Left ventricle myocardium inferior (tissue), 1 donor: ENCODE results near the gene MPND. TPM values are rescaled to one million over a fixed set of nuclear protein-coding genes. Genes with fewer than 3 reads are reported as not detected.

Experiments
- DNase-seq: peaks from one replicate; pipeline ENCODE4 v3.0.0-alpha.2; 2020
- H3K27ac ChIP-seq: fragments of 200-600 bp; replicated peaks from 2 replicates; pipeline ENCODE4 v1.8.0; 2021
- H3K27me3 ChIP-seq: fragments of 200-600 bp; 2 replicates; pipeline ENCODE4 v1.8.0; 2021; ENCODE audit warnings: low read depth
- H3K36me3 ChIP-seq: fragments of 200-600 bp; 2 replicates; pipeline ENCODE4 v1.8.0; 2021
- H3K4me1 ChIP-seq: fragments of 200-600 bp; 2 replicates; pipeline ENCODE4 v1.8.0; 2021
- H3K4me3 ChIP-seq: fragments of 200-600 bp; 2 replicates; pipeline ENCODE4 v1.8.0; 2021; ENCODE audit warnings: mild to moderate bottlenecking, moderate library complexity
- H3K9me3 ChIP-seq: fragments of 200-600 bp; replicated peaks from 2 replicates; pipeline ENCODE4 v1.8.0; 2021
- intact Hi-C: fragments of 100-400 bp; cut with micrococcal nuclease; formaldehyde crosslinking; loops from one replicate; pipeline ENCODE4 v1.11.0; 2022
- total RNA-seq: library from RNA; stranded (reverse); fragmentation: NEBNext Ultra II Directional; extraction: Animal tissue kit (Norgen Biotek cat#: 25700); gene quantifications from one replicate; pipeline ENCODE4 v1.2.1, GENCODE V29; 2021
- TF ChIP-seq, protein P1 (sequence below): fragments of 200-600 bp; IDR thresholded peaks from 2 replicates; pipeline ENCODE4 v1.8.0; 2021; ENCODE audit warnings: antibody characterized with exemption, mild to moderate bottlenecking, borderline replicate concordance
- donor health status: DM: no; HTN: yes; CAD: no; lungs with severe emphysema.

MPND gene
- total RNA-seq, 1 donor from 2014 or later, result 19.2 TPM

DNA sequence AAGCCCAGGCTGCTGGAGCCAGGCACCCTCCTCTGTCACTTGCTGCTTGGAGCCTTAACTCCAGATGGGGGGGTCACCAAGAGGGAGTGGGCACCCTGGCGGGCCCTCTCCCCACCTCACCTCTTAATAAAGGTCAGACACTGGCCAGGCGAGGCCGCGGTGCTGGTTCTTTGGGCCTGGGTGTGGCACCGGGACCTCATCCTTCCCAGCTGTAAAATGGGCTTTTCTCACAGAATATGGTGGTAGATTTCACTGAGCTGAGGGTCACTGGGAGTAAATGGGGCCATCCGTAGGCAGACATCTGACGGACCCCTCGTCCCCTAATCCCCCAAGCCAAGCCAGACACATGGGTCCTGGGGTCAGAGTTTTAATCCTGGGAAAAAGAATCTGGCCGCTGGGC is 19.7 kb upstream of the MPND start:
- DNase-seq, result no peak
- TF ChIP-seq, protein P1, sequence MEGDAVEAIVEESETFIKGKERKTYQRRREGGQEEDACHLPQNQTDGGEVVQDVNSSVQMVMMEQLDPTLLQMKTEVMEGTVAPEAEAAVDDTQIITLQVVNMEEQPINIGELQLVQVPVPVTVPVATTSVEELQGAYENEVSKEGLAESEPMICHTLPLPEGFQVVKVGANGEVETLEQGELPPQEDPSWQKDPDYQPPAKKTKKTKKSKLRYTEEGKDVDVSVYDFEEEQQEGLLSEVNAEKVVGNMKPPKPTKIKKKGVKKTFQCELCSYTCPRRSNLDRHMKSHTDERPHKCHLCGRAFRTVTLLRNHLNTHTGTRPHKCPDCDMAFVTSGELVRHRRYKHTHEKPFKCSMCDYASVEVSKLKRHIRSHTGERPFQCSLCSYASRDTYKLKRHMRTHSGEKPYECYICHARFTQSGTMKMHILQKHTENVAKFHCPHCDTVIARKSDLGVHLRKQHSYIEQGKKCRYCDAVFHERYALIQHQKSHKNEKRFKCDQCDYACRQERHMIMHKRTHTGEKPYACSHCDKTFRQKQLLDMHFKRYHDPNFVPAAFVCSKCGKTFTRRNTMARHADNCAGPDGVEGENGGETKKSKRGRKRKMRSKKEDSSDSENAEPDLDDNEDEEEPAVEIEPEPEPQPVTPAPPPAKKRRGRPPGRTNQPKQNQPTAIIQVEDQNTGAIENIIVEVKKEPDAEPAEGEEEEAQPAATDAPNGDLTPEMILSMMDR, result no peak
- Histone ChIP-seq H3K36me3 (no peaks in the 10 kb centered on the region), H3K27me3 (no peaks in the 10 kb centered on the region), H3K4me3 (no peak overlapping the region), H3K4me1 (peaks cover 18% of the 10 kb centered on the region), H3K27ac (no peak overlapping the region), H3K9me3 (peaks cover 4% of the 10 kb centered on the region)
- intact Hi-C loops, result no loop called here

DNA sequence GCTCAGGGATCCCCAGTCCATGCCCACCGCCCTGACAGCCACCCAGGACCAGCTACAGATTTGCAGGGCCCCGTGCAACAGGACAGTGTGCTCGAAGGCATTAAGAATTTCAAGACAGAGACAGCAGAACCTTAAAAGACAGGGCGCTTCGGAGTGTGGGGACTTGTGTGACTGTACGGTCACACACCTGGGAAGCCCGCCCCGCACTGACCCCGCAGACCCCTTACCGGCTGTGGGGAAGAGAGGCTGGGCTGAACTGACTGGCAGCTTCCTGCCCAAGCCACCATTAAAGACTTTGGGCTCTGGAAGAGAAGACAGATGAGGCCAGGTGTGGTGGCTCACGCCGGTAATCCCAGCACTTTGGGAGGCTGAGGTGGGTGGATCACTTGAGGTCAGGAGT is 19.1 kb upstream of the MPND start:
- Histone ChIP-seq H3K4me1 (peaks cover 22% of the 10 kb centered on the region), H3K9me3 (peaks cover 4% of the 10 kb centered on the region), H3K36me3 (no peaks in the 10 kb centered on the region), H3K27me3 (no peaks in the 10 kb centered on the region), H3K4me3 (no peak overlapping the region), H3K27ac (no peak overlapping the region)
- no peak for DNase-seq
- TF ChIP-seq, protein P1, result no peak
- intact Hi-C loops, result no loop called here

DNA sequence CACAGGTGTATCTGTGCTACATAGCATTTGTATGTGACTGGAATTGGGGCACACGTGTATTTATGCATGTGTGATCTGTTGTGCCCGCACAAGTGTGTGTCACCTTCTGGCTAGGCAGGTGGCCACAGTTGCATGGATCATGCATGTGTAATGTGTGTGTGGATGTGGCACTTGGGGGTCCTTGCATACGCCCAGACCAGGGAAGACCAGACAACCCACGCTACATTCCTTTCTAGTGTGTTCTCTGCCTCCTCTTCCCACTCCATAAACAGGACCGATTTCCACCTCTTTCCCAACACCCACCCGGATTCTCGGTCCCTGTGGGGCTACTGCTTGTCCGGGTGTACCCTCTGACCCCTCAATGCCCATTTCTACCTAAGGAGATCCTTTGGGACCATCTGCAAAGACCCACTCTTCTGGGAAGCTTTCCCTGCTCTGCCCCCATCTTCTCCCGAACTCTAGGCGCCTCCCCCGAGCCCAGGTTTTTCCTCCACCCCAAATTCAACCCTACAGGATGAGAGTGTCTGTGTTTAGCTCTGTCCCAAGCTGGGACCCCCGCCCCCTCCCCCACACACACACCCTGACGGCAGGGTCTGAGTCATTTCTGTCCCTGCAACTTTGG is 17.0 kb upstream of the MPND start:
- TF ChIP-seq, protein P1, result no peak
- DNase-seq, result no peak
- no peaks in the 10 kb centered on the region for H3K36me3 ChIP-seq
- H3K27me3 ChIP-seq, result no peaks in the 10 kb centered on the region
- peaks cover 4% of the 10 kb centered on the region for H3K9me3 ChIP-seq
- intact Hi-C loops, result no loop called here
- no peak overlapping the region for H3K4me3 ChIP-seq
- H3K4me1 ChIP-seq, result peaks cover 22% of the 10 kb centered on the region
- H3K27ac ChIP-seq, result no peak overlapping the region

DNA sequence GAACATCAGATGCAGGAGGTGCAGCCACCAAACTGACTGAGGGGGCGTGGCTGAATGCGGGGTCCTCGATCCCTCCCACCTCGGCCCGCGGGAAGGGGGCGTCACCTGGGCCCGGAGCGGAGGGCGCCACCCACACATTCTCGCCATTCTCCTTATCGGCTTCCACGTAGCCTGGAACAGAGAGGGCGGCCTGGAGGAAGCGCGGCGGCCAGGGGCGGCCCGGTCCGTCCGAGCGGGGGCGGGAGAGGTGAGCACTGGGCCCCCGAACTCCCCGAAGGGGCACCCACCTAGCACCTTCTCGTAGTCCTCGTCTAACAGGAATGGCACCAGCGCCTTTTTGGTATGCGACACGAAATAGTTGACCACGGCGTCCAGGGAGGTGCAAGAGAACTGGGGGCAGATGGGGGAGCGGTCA is 16.5 kb upstream of the MPND start:
- Histone ChIP-seq H3K27me3 (no peaks in the 10 kb centered on the region), H3K4me3 (peak overlapping the region; percentile 71), H3K9me3 (no peaks in the 10 kb centered on the region), H3K4me1 (peaks cover 22% of the 10 kb centered on the region), H3K27ac (no peak overlapping the region), H3K36me3 (no peaks in the 10 kb centered on the region)
- TF ChIP-seq, protein P1, result no peak
- no peak for DNase-seq
- intact Hi-C loops, result no loop called here

- intact Hi-C loops, result no loop called here
Observed at GRCh38 chr19:4327252-4327876, 16.0 kb upstream of the MPND start.

More at GRCh38 chr19:4327252-4327876, 16.0 kb upstream of the MPND start:
- no peaks in the 10 kb centered on the region for H3K27me3 ChIP-seq
- TF ChIP-seq, protein P1, result no peak
- H3K27ac ChIP-seq, result peak overlapping the region; percentile 56
- H3K9me3 ChIP-seq, result no peaks in the 10 kb centered on the region
- peak overlapping the region; percentile 71 for H3K4me3 ChIP-seq
- DNase-seq, result peak; percentile 75
- H3K4me1 ChIP-seq, result peaks cover 22% of the 10 kb centered on the region
- no peaks in the 10 kb centered on the region for H3K36me3 ChIP-seq
